Astrocyte (in vitro differentiated cells and primary cell): ENCODE data around the gene BICC1. TPM values are rescaled to one million over a fixed set of nuclear protein-coding genes. Genes with fewer than 3 reads are reported as not detected.

ENCODE experiments used
- DNase-seq: peaks from one replicate; pipeline ENCODE4 v3.0.0-alpha.2; 2010; ENCODE audit warnings: low read depth
- FAIRE-seq: peaks from 2 replicates; lab custom pipeline; 2011; peaks lifted over from hg19 to GRCh38; lab: Jason Lieb, UNC
- H2AFZ ChIP-seq: 2 replicates; pipeline ENCODE4 v1.6.0; 2012; ENCODE audit warnings: low read depth, low read length, inconsistent platforms
- H3K27ac ChIP-seq: 2 replicates; pipeline ENCODE4 v1.5.1; 2011; ENCODE audit warnings: low read depth, low read length, inconsistent platforms
- H3K27me3 ChIP-seq: 2 replicates; pipeline ENCODE4 v1.6.0; 2011; ENCODE audit warnings: low read length, inconsistent platforms; ENCODE audit not compliant: insufficient read depth
- H3K36me3 ChIP-seq: 2 replicates; pipeline ENCODE4 v1.5.1; 2011; ENCODE audit warnings: low read length, inconsistent platforms; ENCODE audit not compliant: insufficient read depth
- H3K4me1 ChIP-seq: 2 replicates; pipeline ENCODE4 v1.5.1; 2011; ENCODE audit warnings: low read length, inconsistent platforms; ENCODE audit not compliant: insufficient read depth
- H3K4me2 ChIP-seq: 2 replicates; pipeline ENCODE4 v1.6.0; 2012; ENCODE audit warnings: low read length, inconsistent platforms
- H3K4me3 ChIP-seq: 2 replicates; pipeline ENCODE4 v1.5.1; 2011; ENCODE audit warnings: low read depth, mild to moderate bottlenecking, low read length, inconsistent platforms; ENCODE audit not compliant: insufficient read depth
- H3K79me2 ChIP-seq: 2 replicates; pipeline ENCODE4 v1.6.0; 2012; ENCODE audit warnings: mild to moderate bottlenecking, low read length, inconsistent platforms; ENCODE audit not compliant: insufficient read depth
- H3K9ac ChIP-seq: 2 replicates; pipeline ENCODE4 v1.6.0; 2012; ENCODE audit warnings: mild to moderate bottlenecking, low read length, inconsistent platforms
- H3K9me3 ChIP-seq: 2 replicates; pipeline ENCODE4 v1.5.1; 2012; ENCODE audit warnings: low read depth, mild to moderate bottlenecking, low read length, inconsistent platforms; ENCODE audit not compliant: insufficient read depth
- H4K20me1 ChIP-seq: 2 replicates; pipeline ENCODE4 v1.6.0; 2012; ENCODE audit warnings: low read length, inconsistent platforms; ENCODE audit not compliant: insufficient read depth
- H3K27ac Mint-ChIP-seq: one replicate; pipeline ENCODE4 v1.8.0; 2021; ENCODE audit warnings: mild to moderate bottlenecking, mixed read lengths; ENCODE audit not compliant: unreplicated experiment
- H3K27me3 Mint-ChIP-seq: one replicate; pipeline ENCODE4 v1.8.0; 2021; ENCODE audit warnings: low read depth, mixed read lengths; ENCODE audit not compliant: unreplicated experiment
- H3K36me3 Mint-ChIP-seq: one replicate; pipeline ENCODE4 v1.8.0; 2021; ENCODE audit warnings: low read depth, mixed read lengths; ENCODE audit not compliant: unreplicated experiment
- H3K4me1 Mint-ChIP-seq: one replicate; pipeline ENCODE4 v1.8.0; 2021; ENCODE audit warnings: low read depth, mixed read lengths; ENCODE audit not compliant: unreplicated experiment
- H3K4me3 Mint-ChIP-seq: one replicate; pipeline ENCODE4 v1.8.0; 2021; ENCODE audit warnings: mild to moderate bottlenecking, moderate library complexity, mixed read lengths; ENCODE audit not compliant: unreplicated experiment
- H3K9me3 Mint-ChIP-seq: one replicate; pipeline ENCODE4 v1.8.0; 2021; ENCODE audit warnings: mild to moderate bottlenecking, mixed read lengths; ENCODE audit not compliant: unreplicated experiment
- EZH2 ChIP-seq: IDR thresholded peaks from 2 replicates; pipeline ENCODE4 v1.6.1; 2012; ENCODE audit warnings: mild to moderate bottlenecking, low read length, inconsistent platforms; ENCODE audit not compliant: insufficient read depth
- total RNA-seq: library from RNA; stranded (reverse); gene quantifications from 2 replicates; pipeline ENCODE4 v1.2.1, GENCODE V29; 2021
- TF ChIP-seq, protein P1 (sequence below): IDR thresholded peaks from 2 replicates; pipeline ENCODE4 v1.5.1; 2011; ENCODE audit warnings: low read depth, mild to moderate bottlenecking, inconsistent platforms, low read length, moderate library complexity; ENCODE audit not compliant: insufficient read depth

Gene BICC1
- total RNA-seq, 1 donor from 2014 or later = 23.0 TPM

DNA sequence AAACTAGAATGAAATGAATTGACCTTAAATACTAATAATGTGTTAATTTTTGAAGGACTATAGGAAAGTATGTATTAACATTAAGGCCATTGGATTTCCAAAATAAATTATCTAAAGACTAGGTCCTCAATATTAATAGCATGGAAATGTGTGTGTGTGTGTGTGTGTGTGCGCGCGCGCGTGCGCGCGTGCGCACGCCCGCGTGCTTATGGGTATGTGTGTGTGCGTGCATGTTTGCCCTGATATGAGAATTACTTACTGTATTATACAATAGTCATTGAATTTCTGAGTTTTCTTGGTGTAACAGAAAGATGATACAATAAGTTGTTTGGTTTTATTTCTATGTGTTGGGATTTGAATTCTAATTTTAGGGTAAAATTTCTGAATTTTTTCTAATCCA, 205.9 kb downstream of the BICC1 start:
- H3K36me3 Mint-ChIP-seq = peaks cover 1% of the 10 kb centered on the region
- no peak for TF ChIP-seq EZH2
- TF ChIP-seq, protein P1, sequence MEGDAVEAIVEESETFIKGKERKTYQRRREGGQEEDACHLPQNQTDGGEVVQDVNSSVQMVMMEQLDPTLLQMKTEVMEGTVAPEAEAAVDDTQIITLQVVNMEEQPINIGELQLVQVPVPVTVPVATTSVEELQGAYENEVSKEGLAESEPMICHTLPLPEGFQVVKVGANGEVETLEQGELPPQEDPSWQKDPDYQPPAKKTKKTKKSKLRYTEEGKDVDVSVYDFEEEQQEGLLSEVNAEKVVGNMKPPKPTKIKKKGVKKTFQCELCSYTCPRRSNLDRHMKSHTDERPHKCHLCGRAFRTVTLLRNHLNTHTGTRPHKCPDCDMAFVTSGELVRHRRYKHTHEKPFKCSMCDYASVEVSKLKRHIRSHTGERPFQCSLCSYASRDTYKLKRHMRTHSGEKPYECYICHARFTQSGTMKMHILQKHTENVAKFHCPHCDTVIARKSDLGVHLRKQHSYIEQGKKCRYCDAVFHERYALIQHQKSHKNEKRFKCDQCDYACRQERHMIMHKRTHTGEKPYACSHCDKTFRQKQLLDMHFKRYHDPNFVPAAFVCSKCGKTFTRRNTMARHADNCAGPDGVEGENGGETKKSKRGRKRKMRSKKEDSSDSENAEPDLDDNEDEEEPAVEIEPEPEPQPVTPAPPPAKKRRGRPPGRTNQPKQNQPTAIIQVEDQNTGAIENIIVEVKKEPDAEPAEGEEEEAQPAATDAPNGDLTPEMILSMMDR = no peak
- no peaks in the 10 kb centered on the region for H3K27me3 Mint-ChIP-seq
- peaks cover 15% of the 10 kb centered on the region for H3K4me1 Mint-ChIP-seq
- no peaks in the 10 kb centered on the region for H3K9me3 Mint-ChIP-seq
- Histone ChIP-seq H3K36me3 (no peaks in the 10 kb centered on the region), H2AFZ (no peak overlapping the region), H3K4me2 (no peak overlapping the region), H3K9ac (no peak overlapping the region), H3K79me2 (peaks cover 28% of the 10 kb centered on the region), H3K4me3 (no peak overlapping the region), H3K9me3 (no peaks in the 10 kb centered on the region), H3K4me1 (no peaks in the 10 kb centered on the region), H4K20me1 (peaks cover 39% of the 10 kb centered on the region), H3K27me3 (no peaks in the 10 kb centered on the region), H3K27ac (no peak overlapping the region)
- FAIRE-seq (no peak), DNase-seq (no peak)
- no peak overlapping the region for H3K27ac Mint-ChIP-seq
- no peak overlapping the region for H3K4me3 Mint-ChIP-seq

DNA sequence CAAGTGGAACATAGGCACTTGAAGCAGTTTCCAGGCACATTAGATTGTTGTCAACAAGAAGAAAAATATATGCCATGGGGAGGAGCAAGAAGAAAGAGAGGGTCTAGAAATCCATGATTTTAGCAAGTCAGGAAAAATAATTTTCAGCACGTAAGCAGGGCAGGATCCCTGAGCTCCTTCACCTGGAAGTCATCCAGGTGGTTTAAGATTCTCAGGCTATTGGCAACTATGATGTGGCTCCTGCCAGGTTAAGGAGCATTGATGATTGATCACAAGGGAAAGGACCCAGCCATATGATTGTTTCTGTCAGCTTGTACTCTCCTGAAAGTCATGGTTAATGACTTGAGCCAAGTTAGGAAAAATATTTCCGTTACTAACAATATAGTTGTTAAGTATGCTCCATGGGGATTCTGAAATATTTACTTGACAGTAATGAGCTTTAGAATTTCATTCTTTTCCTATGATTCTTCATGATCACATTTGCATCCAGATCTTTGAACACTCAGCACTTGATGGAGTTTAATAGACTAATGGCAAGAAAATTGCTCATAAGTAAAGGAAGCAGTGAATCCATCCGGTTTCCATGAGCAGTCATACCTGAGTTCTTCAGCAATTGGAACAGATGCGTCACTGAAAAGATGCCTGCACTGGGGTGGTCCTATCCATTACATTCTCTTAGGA, 209.1 kb downstream of the BICC1 start:
- no peaks in the 10 kb centered on the region for H3K27me3 ChIP-seq
- TF ChIP-seq EZH2 = no peak
- TF ChIP-seq, protein P1 = no peak

DNA sequence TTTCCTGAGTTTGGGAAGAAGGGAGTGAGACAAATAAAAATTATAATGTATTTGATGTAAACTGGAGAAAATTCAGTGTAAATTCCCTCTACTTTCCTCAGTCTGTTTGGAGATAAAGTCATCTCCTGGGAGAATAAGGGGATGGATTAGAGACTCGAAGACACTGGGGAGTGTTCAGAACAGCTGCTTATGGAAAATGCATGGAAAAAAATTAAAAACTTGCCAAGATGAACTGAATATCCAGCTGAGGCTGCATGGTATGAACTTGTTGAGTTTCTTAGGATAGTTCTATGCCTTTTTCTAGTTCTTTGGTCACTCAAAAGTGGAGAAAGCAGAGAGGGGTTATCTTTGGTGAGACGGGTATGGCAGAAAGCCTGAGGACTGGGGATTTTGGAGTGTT, 210.5 kb downstream of the BICC1 start:
- H3K4me1 Mint-ChIP-seq = peaks cover 24% of the 10 kb centered on the region
- Histone ChIP-seq H2AFZ (no peak overlapping the region), H3K4me2 (no peak overlapping the region), H3K4me1 (no peaks in the 10 kb centered on the region), H3K36me3 (no peaks in the 10 kb centered on the region), H3K27ac (no peak overlapping the region), H3K27me3 (no peaks in the 10 kb centered on the region), H4K20me1 (peaks cover 43% of the 10 kb centered on the region), H3K79me2 (peaks cover 40% of the 10 kb centered on the region), H3K9me3 (no peaks in the 10 kb centered on the region), H3K4me3 (no peak overlapping the region), H3K9ac (no peak overlapping the region)
- peaks cover 1% of the 10 kb centered on the region for H3K36me3 Mint-ChIP-seq
- no peaks in the 10 kb centered on the region for H3K27me3 Mint-ChIP-seq
- FAIRE-seq (no peak), DNase-seq (no peak)
- no peaks in the 10 kb centered on the region for H3K9me3 Mint-ChIP-seq
- TF ChIP-seq, protein P1 = no peak
- H3K4me3 Mint-ChIP-seq = no peak overlapping the region
- H3K27ac Mint-ChIP-seq = no peak overlapping the region

More for the DNA sequence above, 209.1 kb downstream of the BICC1 start:
- Mint-ChIP-seq H3K4me1 (peaks cover 24% of the 10 kb centered on the region), H3K27me3 (no peaks in the 10 kb centered on the region), H3K36me3 (peaks cover 1% of the 10 kb centered on the region), H3K9me3 (no peaks in the 10 kb centered on the region), H3K27ac (no peak overlapping the region), H3K4me3 (no peak overlapping the region)
- FAIRE-seq (no peak), DNase-seq (peak; percentile 69)
- no peaks in the 10 kb centered on the region for H3K4me1 ChIP-seq
- no peak overlapping the region for H3K9ac ChIP-seq
- H3K36me3 ChIP-seq = no peaks in the 10 kb centered on the region
- peaks cover 46% of the 10 kb centered on the region for H3K79me2 ChIP-seq
- H3K27ac ChIP-seq = no peak overlapping the region
- H3K4me3 ChIP-seq = no peak overlapping the region
- H4K20me1 ChIP-seq = peaks cover 49% of the 10 kb centered on the region
- H2AFZ ChIP-seq = no peak overlapping the region
- no peaks in the 10 kb centered on the region for H3K9me3 ChIP-seq
- H3K4me2 ChIP-seq = no peak overlapping the region
